Adrenal gland (tissue), 5 donors: ENCODE measurements around the gene EXOC4.

Source experiments
- CTCF ChIP-seq, 6 experiments: fragments of 450-650 bp in 4 of 6; fragments of 200-600 bp in 2 of 6; sonication (generic) in 1 of 6; IDR thresholded peaks; 1 replicate in 5 of 6; 2 replicates in 1 of 6; pipeline versions ENCODE4 v1.5.1 to v1.8.0; 2016 to 2021; ENCODE audit warnings: antibody characterized with exemption in 6 of 6, mild to moderate bottlenecking in 2 of 6, moderate library complexity in 1 of 6
- POLR2A ChIP-seq, 2 donors: fragments of 450-650 bp; IDR thresholded peaks; one replicate each; pipeline ENCODE4 v1.6.1; 2017; ENCODE audit warnings: antibody characterized with exemption in 2 of 2, mild to moderate bottlenecking in 2 of 2, moderate library complexity in 1 of 2
- donor health status: DM: no; HTN: no; CAD: no.

GRCh38 chr7:133618970-133619369, 366.1 kb downstream of the EXOC4 start:
- no peak for TF ChIP-seq CTCF (IDR thresholded peaks at IDR 0.05)
- TF ChIP-seq POLR2A (IDR thresholded peaks at IDR 0.05), result no peak
